Transverse colon (tissue), 4 donors: Measurements from ENCODE around the gene OR6Q1. TPM values are rescaled to one million over a fixed set of nuclear protein-coding genes. Genes with fewer than 3 reads are reported as not detected.

Source experiments
- DNase-seq: peaks from one replicate; pipeline ENCODE4 v3.0.0-alpha.2; 2019
- H3K27ac ChIP-seq, 4 donors: fragments of 200-600 bp; sonication (generic); 2 replicates each; pipeline ENCODE4 v1.5.1; 2016 to 2018; ENCODE audit warnings: inconsistent platforms in 4 of 4
- H3K27me3 ChIP-seq: fragments of 200-600 bp; sonication (generic); 2 replicates; pipeline ENCODE4 v1.5.1; 2017; ENCODE audit warnings: inconsistent platforms
- H3K36me3 ChIP-seq, 4 donors: fragments of 200-600 bp; sonication (generic); 2 replicates each; pipeline ENCODE4 v1.5.1; 2017 to 2019; ENCODE audit warnings: inconsistent platforms in 4 of 4
- H3K4me1 ChIP-seq, 4 donors: fragments of 200-600 bp; sonication (generic); 2 replicates each; pipeline ENCODE4 v1.5.1; 2017 to 2020; ENCODE audit warnings: inconsistent platforms in 4 of 4
- H3K4me3 ChIP-seq, 4 donors: fragments of 200-600 bp; sonication (generic); 1 replicate in 1 of 4; 2 replicates in 3 of 4; pipeline versions ENCODE4 v1.5.1 to v1.6.1; 2017 to 2019; ENCODE audit warnings: inconsistent platforms in 4 of 4
- H3K9me3 ChIP-seq, 2 donors: fragments of 200-600 bp; sonication (generic); 2 replicates each; pipeline ENCODE4 v1.5.1; 2017 to 2019; ENCODE audit warnings: inconsistent platforms in 2 of 2
- CTCF ChIP-seq, 5 experiments: fragments of 200-600 bp in 3 of 5; fragments of 450-650 bp in 2 of 5; sonication (generic) in 3 of 5; IDR thresholded peaks; 1 replicate in 2 of 5; 2 replicates in 3 of 5; pipeline ENCODE4 v1.5.1; 2016 to 2017; ENCODE audit warnings: antibody characterized with exemption in 5 of 5, inconsistent platforms in 3 of 5, mild to moderate bottlenecking in 2 of 5, moderate library complexity in 1 of 5
- EP300 ChIP-seq: sonication (generic); formaldehyde crosslinking; IDR thresholded peaks from one replicate; pipeline ENCODE4 v1.6.1; 2017; ENCODE audit warnings: antibody characterized with exemption, low read depth
- POLR2A ChIP-seq: fragments of 450-650 bp; IDR thresholded peaks from one replicate; pipeline ENCODE4 v1.6.1; 2016; ENCODE audit warnings: antibody characterized with exemption, mild to moderate bottlenecking, moderate library complexity
- POLR2AphosphoS5 ChIP-seq, 3 donors: sonication (generic); formaldehyde crosslinking; IDR thresholded peaks; one replicate each; pipeline ENCODE4 v1.6.1; 2016; ENCODE audit warnings: antibody characterized with exemption in 3 of 3
- WGBS, 2 donors: methylation state at CpG; one replicate each; pipeline ENCODE4 v1.1.5; 2018; ENCODE audit warnings: low coverage in 1 of 2; 5-methylcytosine and 5-hydroxymethylcytosine counted together
- in situ Hi-C, 4 donors: fragments of 200-750 bp; cut with MboI; loops; one replicate each; pipeline versions ENCODE4 v1.15.0 to v1.15.1; 2017; ENCODE audit warnings: low sequenced_read_pairs in 3 of 4, low pct_ligation_motif_present in 1 of 4, low pct_unique_long_range_greater_than_20kb in 1 of 4
- intact Hi-C: fragments of 100-400 bp; cut with DNase I; formaldehyde crosslinking; loops from one replicate; pipeline ENCODE4 v1.15.1; 2023; ENCODE audit warnings: low total_unique reads
- total RNA-seq, 4 donors: library from RNA; depleted of rRNA; stranded (reverse); fragments of >200 nt; gene quantifications; one replicate each; pipeline ENCODE4 v1.1.0, GENCODE V29; 2016

The OR6Q1 gene
- total RNA-seq, 4 donors from 2014 or later, result not detected

GRCh38 chr11:58046231-58046630 lies 15.5 kb downstream of the OR6Q1 start:
- Histone ChIP-seq H3K4me1 (no peaks in the 10 kb centered on the region), H3K36me3 (no peaks in the 10 kb centered on the region), H3K4me3 (no peak overlapping the region), H3K27me3 (no peaks in the 10 kb centered on the region), H3K9me3 (no peaks in the 10 kb centered on the region), H3K27ac (no peak overlapping the region)
- no peak for TF ChIP-seq EP300
- TF ChIP-seq POLR2AphosphoS5 (IDR thresholded peaks at IDR 0.05), result no peak
- no peak for TF ChIP-seq POLR2A
- no peak for TF ChIP-seq CTCF (IDR thresholded peaks at IDR 0.05)
- WGBS, 2 donors, result 83 to 91% methylated on average over 3 of the region's 3 CpGs
- DNase-seq, result no peak
- intact Hi-C loops, result no loop called here
- in situ Hi-C loops, result no loop called here

DNA sequence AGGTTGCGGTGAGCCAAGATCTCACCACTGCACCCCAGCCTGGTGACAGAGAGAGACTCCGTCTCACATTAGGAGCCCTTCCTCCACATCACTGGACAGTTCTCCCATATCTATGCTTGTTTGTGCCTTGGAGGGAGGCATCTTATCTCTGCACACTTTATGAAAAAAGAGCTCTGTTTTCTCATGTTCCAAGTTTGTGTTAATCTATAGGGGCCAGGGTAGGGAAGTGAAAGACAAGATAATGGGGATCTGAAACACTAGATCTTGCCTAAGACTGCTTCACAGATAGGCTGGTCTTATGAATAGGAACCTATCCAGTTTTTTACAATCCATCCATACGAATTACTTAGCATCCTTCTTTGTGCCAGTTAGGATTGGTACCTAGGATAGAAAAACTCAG lies 17.1 kb downstream of the OR6Q1 start:
- no peak overlapping the region for H3K4me3 ChIP-seq
- WGBS, 2 donors, result 84 to 87% methylated on average over 3 of the region's 3 CpGs
- no peak overlapping the region for H3K27ac ChIP-seq
- no peaks in the 10 kb centered on the region for H3K9me3 ChIP-seq
- H3K4me1 ChIP-seq, result no peaks in the 10 kb centered on the region
- DNase-seq, result no peak
- in situ Hi-C loops (no loop called here), intact Hi-C loops (no loop called here)
- H3K36me3 ChIP-seq, result no peaks in the 10 kb centered on the region
- TF ChIP-seq POLR2A, result no peak
- no peak for TF ChIP-seq POLR2AphosphoS5 (IDR thresholded peaks at IDR 0.05)
- TF ChIP-seq EP300, result no peak
- TF ChIP-seq CTCF (IDR thresholded peaks at IDR 0.05), result no peak
- no peaks in the 10 kb centered on the region for H3K27me3 ChIP-seq

DNA sequence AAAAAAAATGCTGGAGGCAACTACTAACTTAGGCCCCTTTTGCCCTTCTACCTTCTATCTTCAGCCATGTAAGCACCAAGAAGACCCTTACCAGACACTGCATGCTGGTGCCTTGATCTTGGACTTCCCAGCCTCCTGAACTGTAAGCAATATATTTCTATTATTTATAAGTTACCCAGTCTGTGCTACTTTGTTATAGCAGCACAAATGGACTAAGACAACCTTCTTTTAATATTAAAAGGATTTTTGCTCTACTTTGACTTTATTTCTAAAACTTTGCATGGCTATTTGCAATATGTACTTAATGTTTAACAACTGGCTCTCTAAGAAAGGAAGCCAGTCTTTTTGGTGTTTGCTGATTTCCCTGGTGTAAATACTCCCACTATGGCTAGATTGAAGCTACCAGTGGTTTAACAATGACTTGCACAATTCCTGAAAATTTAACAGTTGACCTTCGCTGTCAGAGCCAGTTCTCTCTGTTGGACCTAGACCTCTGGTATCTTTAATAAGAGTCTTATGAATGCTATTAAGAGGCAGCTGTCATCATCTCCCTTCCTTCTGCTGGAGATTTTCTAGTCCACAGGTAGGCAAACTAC lies 25.2 kb downstream of the OR6Q1 start:
- no peaks in the 10 kb centered on the region for H3K27me3 ChIP-seq
- no peak for DNase-seq
- no peak overlapping the region for H3K4me3 ChIP-seq
- WGBS, 2 donors, result 74 to 100% methylated on average over 1 of the region's 1 CpG
- TF ChIP-seq POLR2AphosphoS5 (IDR thresholded peaks at IDR 0.05), result no peak
- no peak for TF ChIP-seq CTCF (IDR thresholded peaks at IDR 0.05)
- no peak for TF ChIP-seq EP300
- TF ChIP-seq POLR2A, result no peak
- in situ Hi-C loops, result no loop called here
- no peaks in the 10 kb centered on the region for H3K9me3 ChIP-seq
- no peaks in the 10 kb centered on the region for H3K36me3 ChIP-seq
- H3K4me1 ChIP-seq, result peaks cover 0 to 4% (median 0%) of the 10 kb centered on the region in 4 donors
- H3K27ac ChIP-seq, result no peak overlapping the region
- intact Hi-C loops, result no loop called here

- no peak overlapping the region for H3K27ac ChIP-seq
Observed at GRCh38 chr11:58057481-58057880, 26.7 kb downstream of the OR6Q1 start.

More at GRCh38 chr11:58057481-58057880, 26.7 kb downstream of the OR6Q1 start:
- WGBS, 2 donors, result 82 to 88% methylated on average over 3 of the region's 3 CpGs
- in situ Hi-C loops (no loop called here), intact Hi-C loops (no loop called here)
- Histone ChIP-seq H3K36me3 (no peaks in the 10 kb centered on the region), H3K9me3 (no peaks in the 10 kb centered on the region), H3K27me3 (no peaks in the 10 kb centered on the region), H3K4me1 (peaks cover 0 to 4% (median 0%) of the 10 kb centered on the region in 4 donors), H3K4me3 (no peak overlapping the region)
- no peak for DNase-seq
- TF ChIP-seq POLR2AphosphoS5 (IDR thresholded peaks at IDR 0.05) (no peak), POLR2A (no peak), EP300 (no peak), CTCF (IDR thresholded peaks at IDR 0.05) (no peak)
